Measurements from ENCODE around the gene SLC3A2.
A peak's percentile ranks its signal among the peaks of the same experiment; 100 is the strongest.

The SLC3A2 gene

GRCh38 chr11:62912268-62912667 is 31.6 kb downstream of the SLC3A2 start:
- H3K27ac ChIP-seq, result peak overlapping the region; percentile 13; the same call in 1 of the 2 replicates
- TF ChIP-seq CTCF (conservative IDR thresholded peaks at IDR 0.05), result no peak

- no peak for TF ChIP-seq CTCF (conservative IDR thresholded peaks at IDR 0.05)
Observed at GRCh38 chr11:62914416-62914815, 33.7 kb downstream of the SLC3A2 start.

GRCh38 chr11:62917906-62918502 is 37.3 kb downstream of the SLC3A2 start:
- no peak overlapping the region for H3K27ac ChIP-seq
- no peak for TF ChIP-seq CTCF (conservative IDR thresholded peaks at IDR 0.05)

More at GRCh38 chr11:62914416-62914815, 33.7 kb downstream of the SLC3A2 start:
- H3K27ac ChIP-seq, result no peak overlapping the region

- H3K27ac ChIP-seq, result no peak overlapping the region
- no peak for TF ChIP-seq CTCF (conservative IDR thresholded peaks at IDR 0.05)
Observed at GRCh38 chr11:62918531-62918930, 37.8 kb downstream of the SLC3A2 start.

GRCh38 chr11:62919476-62919875 is 38.8 kb downstream of the SLC3A2 start:
- TF ChIP-seq CTCF (conservative IDR thresholded peaks at IDR 0.05), result no peak

GRCh38 chr11:62919898-62920640 is 39.4 kb downstream of the SLC3A2 start:
- peak overlapping the region; percentile 80; the same call in 1 of the 2 replicates for H3K27ac ChIP-seq
- no peak for TF ChIP-seq CTCF (conservative IDR thresholded peaks at IDR 0.05)

More at GRCh38 chr11:62919476-62919875, 38.8 kb downstream of the SLC3A2 start:
- no peak overlapping the region for H3K27ac ChIP-seq

GRCh38 chr11:62921201-62921572 is 40.5 kb downstream of the SLC3A2 start, which contains the start of gene CHRM1:
CHRM1 (minus strand) TSS chr11:62921363; CDS start chr11:62911100, 10,263 bp downstream.
- peak within 1 kb of the TSS; percentile 80 for H3K27ac ChIP-seq
- TF ChIP-seq CTCF (conservative IDR thresholded peaks at IDR 0.05), result no peak
